ENCODE data around the gene BCKDK.

The BCKDK gene

DNA sequence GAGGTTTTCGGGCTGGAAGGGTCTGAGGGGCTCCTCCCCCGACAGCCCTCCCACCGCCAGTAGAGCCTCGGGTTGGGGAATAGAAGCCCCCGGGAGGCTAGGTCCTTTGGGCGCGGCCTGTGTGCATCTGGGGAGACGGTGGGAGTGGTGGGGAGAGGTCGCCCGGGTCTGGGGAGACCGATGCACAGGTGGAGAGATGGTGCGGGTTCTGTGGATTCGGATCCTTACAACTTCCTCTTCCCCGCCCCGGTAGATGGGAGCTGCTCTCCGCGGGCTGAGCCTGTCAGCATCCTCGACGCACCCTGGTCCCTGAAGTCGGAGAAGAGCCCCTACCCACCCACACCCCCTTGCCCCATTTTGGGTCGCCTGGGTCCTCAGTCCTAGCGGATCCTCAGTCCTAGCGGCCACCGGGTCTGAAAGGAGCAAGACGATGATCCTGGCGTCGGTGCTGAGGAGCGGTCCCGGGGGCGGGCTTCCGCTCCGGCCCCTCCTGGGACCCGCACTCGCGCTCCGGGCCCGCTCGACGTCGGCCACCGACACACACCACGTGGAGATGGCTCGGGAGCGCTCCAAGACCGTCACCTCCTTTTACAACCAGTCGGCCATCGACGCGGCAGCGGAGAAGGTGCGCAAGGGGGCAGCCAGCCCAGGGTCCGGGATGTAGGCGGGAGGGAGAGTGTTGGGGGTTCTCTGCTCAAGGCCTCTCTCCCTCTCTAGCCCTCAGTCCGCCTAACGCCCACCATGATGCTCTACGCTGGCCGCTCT, 790 bp downstream of the BCKDK start:
- no peak for TF ChIP-seq CTCF (IDR thresholded peaks at IDR 0.05; ENCODE audit: low read depth, low read length)
- H3K4me3 ChIP-seq (replicated peaks in 1 of 2; ENCODE audit: low read depth in 2 of 2, low read length in 2 of 2), result peak overlapping the region; percentile 81 to 95
- no peak for DNase-seq (ENCODE audit: low read depth in 2 of 2)

DNA sequence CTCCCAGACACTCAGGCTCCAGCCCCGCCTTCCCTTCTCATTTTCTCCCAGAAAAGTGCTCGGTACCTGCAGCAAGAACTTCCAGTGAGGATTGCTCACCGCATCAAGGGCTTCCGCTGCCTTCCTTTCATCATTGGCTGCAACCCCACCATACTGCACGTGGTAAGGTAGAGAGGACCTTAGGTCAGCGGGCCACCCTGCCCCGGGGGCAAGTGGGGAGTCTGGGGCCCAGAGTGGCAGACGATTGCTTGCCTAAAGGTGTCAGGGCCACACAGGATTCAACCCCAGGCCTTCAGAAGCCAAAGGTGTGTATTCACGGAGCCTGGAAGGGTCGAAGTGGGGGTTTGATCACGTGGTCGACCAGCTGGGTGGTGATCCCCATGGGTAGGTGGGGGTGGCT, 1.4 kb downstream of the BCKDK start:
- DNase-seq (ENCODE audit: low read depth in 2 of 2), result no peak
- H3K4me3 ChIP-seq (replicated peaks in 1 of 2; ENCODE audit: low read depth in 2 of 2, low read length in 2 of 2), result peak overlapping the region in 1 of 2 donors; percentile 95
- no peak for TF ChIP-seq CTCF (IDR thresholded peaks at IDR 0.05; ENCODE audit: low read depth, low read length)

GRCh38 chr16:31110106-31111034, 2.2 kb downstream of the BCKDK start:
- no peak for TF ChIP-seq CTCF (IDR thresholded peaks at IDR 0.05; ENCODE audit: low read depth, low read length)
- DNase-seq (ENCODE audit: low read depth in 2 of 2), result no peak
- H3K4me3 ChIP-seq (replicated peaks in 1 of 2; ENCODE audit: low read depth in 2 of 2, low read length in 2 of 2), result no peak overlapping the region

DNA sequence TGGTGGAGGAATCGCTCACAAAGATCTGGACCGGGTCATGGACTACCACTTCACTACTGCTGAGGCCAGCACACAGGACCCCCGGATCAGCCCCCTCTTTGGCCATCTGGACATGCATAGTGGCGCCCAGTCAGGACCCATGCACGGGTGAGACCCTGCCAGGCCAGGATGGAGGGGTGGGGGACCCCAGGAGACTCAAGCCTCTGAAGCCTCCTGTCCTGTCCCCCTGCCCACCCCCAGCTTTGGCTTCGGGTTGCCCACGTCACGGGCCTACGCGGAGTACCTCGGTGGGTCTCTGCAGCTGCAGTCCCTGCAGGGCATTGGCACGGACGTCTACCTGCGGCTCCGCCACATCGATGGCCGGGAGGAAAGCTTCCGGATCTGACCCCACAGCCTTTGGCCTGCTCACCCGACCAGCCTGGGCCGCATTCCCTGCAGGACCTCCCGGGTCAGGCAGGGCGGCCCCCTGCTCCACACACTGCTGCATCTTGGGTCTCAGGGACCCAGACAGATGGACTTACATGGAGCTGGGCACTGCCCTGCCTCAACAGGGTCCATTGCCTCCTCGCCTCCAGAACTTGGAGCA, 3.8 kb downstream of the BCKDK start:
- DNase-seq (ENCODE audit: low read depth in 2 of 2), result no peak
- no peak overlapping the region for H3K4me3 ChIP-seq (replicated peaks in 1 of 2; ENCODE audit: low read depth in 2 of 2, low read length in 2 of 2)
- TF ChIP-seq CTCF (IDR thresholded peaks at IDR 0.05; ENCODE audit: low read depth, low read length), result no peak

DNA sequence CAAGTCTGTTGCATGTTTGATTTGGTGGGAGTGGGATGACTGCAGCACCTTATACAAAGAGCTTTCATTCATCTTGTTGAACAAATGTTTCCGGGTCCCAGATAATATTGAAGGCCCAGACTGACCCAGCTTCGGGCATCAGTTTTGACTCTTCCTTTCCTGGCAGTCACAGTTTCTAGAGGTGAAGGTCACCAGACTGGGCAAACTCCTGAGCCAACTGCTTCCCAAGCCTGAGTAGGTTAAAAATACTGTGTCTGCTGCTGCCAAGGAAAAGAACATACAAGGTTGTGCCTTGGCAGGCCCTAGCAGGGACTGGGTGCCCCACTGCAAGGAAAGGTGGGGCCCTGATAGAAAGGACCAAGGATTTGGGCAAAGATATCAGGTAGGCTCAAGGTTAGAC, 4.5 kb downstream of the BCKDK start:
- no peak for DNase-seq (ENCODE audit: low read depth in 2 of 2)
- TF ChIP-seq CTCF (IDR thresholded peaks at IDR 0.05; ENCODE audit: low read depth, low read length), result no peak
- no peak overlapping the region for H3K4me3 ChIP-seq (replicated peaks in 1 of 2; ENCODE audit: low read depth in 2 of 2, low read length in 2 of 2)

- H3K4me3 ChIP-seq (replicated peaks in 1 of 2; ENCODE audit: low read depth in 2 of 2, low read length in 2 of 2), result no peak overlapping the region
- TF ChIP-seq CTCF (IDR thresholded peaks at IDR 0.05; ENCODE audit: low read depth, low read length), result no peak
- DNase-seq (ENCODE audit: low read depth in 2 of 2), result no peak
These were observed 5.2 kb downstream of the BCKDK start for GRCh38 chr16:31113121-31114120.

Data from cardiac fibroblast (primary cell).